Measurements from ENCODE around the gene RFLNA.
A peak's percentile ranks its signal among the peaks of the same experiment; 100 is the strongest.

RFLNA gene

GRCh38 chr12:124286414-124286813 is 8.5 kb upstream of the RFLNA start:
- H3K4me2 ChIP-seq = peak overlapping the region in 6 of 11 experiments; percentile 7 to 59 (median 40); a peak in 10 of 22 replicates
- H3K9me3 ChIP-seq (replicated peaks in 1 of 11) = peaks cover 13 to 33% (median 27%) of the 10 kb centered on the region in 11 experiments; a peak in 21 of 22 replicates
- TF ChIP-seq Cebpa-rat (IDR thresholded peaks at IDR 0.05) = no peak
- no peak overlapping the region for H3K9ac ChIP-seq
- H3K27me3 ChIP-seq = peaks cover 0 to 17% (median 0%) of the 10 kb centered on the region in 11 experiments; a peak in 3 of 22 replicates
- peaks cover 18 to 52% (median 40%) of the 10 kb centered on the region in 10 experiments for H3K4me1 ChIP-seq
- peaks cover 0 to 8% (median 0%) of the 10 kb centered on the region in 11 experiments; a peak in 2 of 22 replicates for H4K20me1 ChIP-seq
- no peak overlapping the region for H3K27ac ChIP-seq
- H3K36me3 ChIP-seq = no peaks in the 10 kb centered on the region
- no peak overlapping the region for H3K4me3 ChIP-seq

- Histone ChIP-seq H3K9me3 (replicated peaks in 1 of 11) (peaks cover 13 to 33% (median 27%) of the 10 kb centered on the region in 11 experiments; a peak in 21 of 22 replicates), H3K4me2 (peak overlapping the region in 5 of 11 experiments; percentile 7 to 59 (median 43); a peak in 9 of 22 replicates), H3K27me3 (peaks cover 0 to 23% (median under 1%) of the 10 kb centered on the region in 11 experiments; a peak in 6 of 22 replicates), H3K4me3 (no peak overlapping the region), H3K36me3 (no peaks in the 10 kb centered on the region), H4K20me1 (peaks cover 0 to 8% (median 0%) of the 10 kb centered on the region in 11 experiments; a peak in 3 of 22 replicates), H3K27ac (no peak overlapping the region), H3K9ac (no peak overlapping the region), H3K4me1 (peaks cover 18 to 52% (median 40%) of the 10 kb centered on the region in 10 experiments)
- TF ChIP-seq Cebpa-rat (IDR thresholded peaks at IDR 0.05) = no peak
Observed at GRCh38 chr12:124286971-124287370, 7.9 kb upstream of the RFLNA start.

- TF ChIP-seq Cebpa-rat (IDR thresholded peaks at IDR 0.05) = no peak
- Histone ChIP-seq H3K4me2 (peak overlapping the region; percentile 65 to 88 (median 79)), H3K36me3 (no peaks in the 10 kb centered on the region), H3K9ac (no peak overlapping the region), H3K9me3 (replicated peaks in 1 of 11) (peaks cover 9 to 21% (median 18%) of the 10 kb centered on the region in 11 experiments; a peak in 20 of 22 replicates), H3K4me3 (no peak overlapping the region), H3K27me3 (peaks cover 19 to 48% (median 28%) of the 10 kb centered on the region in 11 experiments), H3K4me1 (peaks cover 21 to 52% (median 38%) of the 10 kb centered on the region in 10 experiments), H3K27ac (no peak overlapping the region), H4K20me1 (peaks cover 0 to 25% (median 0%) of the 10 kb centered on the region in 11 experiments; a peak in 6 of 22 replicates)
Observed at GRCh38 chr12:124289634-124290600, 5.0 kb upstream of the RFLNA start.

- peaks cover 43 to 73% (median 53%) of the 10 kb centered on the region in 11 experiments for H3K27me3 ChIP-seq
Observed at GRCh38 chr12:124292385-124292784, 2.5 kb upstream of the RFLNA start.

GRCh38 chr12:124293286-124294003 is 1.4 kb upstream of the RFLNA start:
- no peak overlapping the region for H3K4me2 ChIP-seq
- peaks cover 31 to 43% (median 37%) of the 10 kb centered on the region in 10 experiments for H3K4me1 ChIP-seq
- H4K20me1 ChIP-seq = peaks cover 0 to 49% (median 0%) of the 10 kb centered on the region in 11 experiments; a peak in 8 of 22 replicates
- H3K9me3 ChIP-seq (replicated peaks in 1 of 11) = peaks cover 0 to 2% (median under 1%) of the 10 kb centered on the region in 11 experiments; a peak in 7 of 22 replicates
- H3K27ac ChIP-seq = no peak overlapping the region
- no peak overlapping the region for H3K4me3 ChIP-seq
- H3K9ac ChIP-seq = no peak overlapping the region
- no peaks in the 10 kb centered on the region for H3K36me3 ChIP-seq
- TF ChIP-seq Cebpa-rat (IDR thresholded peaks at IDR 0.05) = no peak
- H3K27me3 ChIP-seq = peaks cover 54 to 77% (median 64%) of the 10 kb centered on the region in 11 experiments

More at GRCh38 chr12:124292385-124292784, 2.5 kb upstream of the RFLNA start:
- Histone ChIP-seq H4K20me1 (peaks cover 0 to 48% (median 0%) of the 10 kb centered on the region in 11 experiments; a peak in 8 of 22 replicates), H3K9me3 (replicated peaks in 1 of 11) (peaks cover 0 to 12% (median 10%) of the 10 kb centered on the region in 11 experiments; a peak in 12 of 22 replicates), H3K27ac (no peak overlapping the region), H3K4me1 (peaks cover 31 to 43% (median 38%) of the 10 kb centered on the region in 10 experiments), H3K36me3 (no peaks in the 10 kb centered on the region), H3K4me2 (no peak overlapping the region), H3K4me3 (no peak overlapping the region), H3K9ac (no peak overlapping the region)
- no peak for TF ChIP-seq Cebpa-rat (IDR thresholded peaks at IDR 0.05)

- Histone ChIP-seq H3K4me2 (peak overlapping the region; percentile 76 to 91 (median 86)), H3K9ac (peak overlapping the region in 9 of 11 experiments; percentile 15 to 57 (median 44); a peak in 7 of 22 replicates), H3K27me3 (peaks cover 56 to 77% (median 69%) of the 10 kb centered on the region in 11 experiments), H4K20me1 (peaks cover 0 to 41% (median 0%) of the 10 kb centered on the region in 11 experiments; a peak in 8 of 22 replicates), H3K9me3 (replicated peaks in 1 of 11) (no peaks in the 10 kb centered on the region), H3K27ac (no peak overlapping the region), H3K36me3 (no peaks in the 10 kb centered on the region), H3K4me1 (peaks cover 16 to 27% (median 20%) of the 10 kb centered on the region in 10 experiments), H3K4me3 (peak overlapping the region; percentile 37 to 66 (median 50))
- no peak for TF ChIP-seq Cebpa-rat (IDR thresholded peaks at IDR 0.05)
Observed at GRCh38 chr12:124295431-124296058, 652 bp downstream of the RFLNA start.

- no peak overlapping the region for H3K27ac ChIP-seq
- H3K9ac ChIP-seq = no peak overlapping the region
- peak overlapping the region in 3 of 11 experiments; percentile 14 to 30 (median 19); a peak in 1 of 22 replicates for H3K4me2 ChIP-seq
- no peaks in the 10 kb centered on the region for H3K9me3 ChIP-seq (replicated peaks in 1 of 11)
- peaks cover 56 to 77% (median 69%) of the 10 kb centered on the region in 11 experiments for H3K27me3 ChIP-seq
- H3K36me3 ChIP-seq = no peaks in the 10 kb centered on the region
- TF ChIP-seq Cebpa-rat (IDR thresholded peaks at IDR 0.05) = no peak
- peaks cover 0 to 41% (median 0%) of the 10 kb centered on the region in 11 experiments; a peak in 8 of 22 replicates for H4K20me1 ChIP-seq
- H3K4me1 ChIP-seq = peaks cover 11 to 21% (median 15%) of the 10 kb centered on the region in 10 experiments; a peak in 18 of 20 replicates
- no peak overlapping the region for H3K4me3 ChIP-seq
Observed at GRCh38 chr12:124296295-124296915, 1.5 kb downstream of the RFLNA start.
